GM12878 (cell line): Measurements from ENCODE around the gene PCCB. TPM values are rescaled to one million over a fixed set of nuclear protein-coding genes. Genes with fewer than 3 reads are reported as not detected.
A peak's percentile ranks its signal among the peaks of the same experiment; 100 is the strongest.

Experiments
- ATAC-seq: fragments of 200-7000 bp; cut with Tn5 transposase; 3 replicates; pipeline ENCODE4 v1.9.1; 2020; ENCODE audit warnings: mild to moderate bottlenecking, moderate library complexity
- Bru-seq: library from RNA; stranded (reverse); fragments of 400-500 nt; gene quantifications from one replicate; lab custom pipeline; 2021; lab: Mats Ljungman, UMichigan
- BruChase-seq, 2 experiments: library from RNA; stranded (reverse); fragments of 400-500 nt; gene quantifications; one replicate each; lab custom pipeline; 2021; lab: Mats Ljungman, UMichigan
- BruUV-seq: library from RNA; stranded (reverse); fragments of 400-500 nt; replicated peaks from 2 replicates; lab custom pipeline; 2021; lab: Mats Ljungman, UMichigan
- CTCF ChIA-PET: fragments of 300-600 bp; sonication (Branson Sonifier 250); formaldehyde crosslinking; extraction: SDS; loops from one replicate; lab custom pipeline; 2021; ENCODE audit warnings: inconsistent platforms; lab: Yijun Ruan, JAX
- POLR2A ChIA-PET: fragments of 350-600 bp; formaldehyde crosslinking; extraction: SDS; loops from one replicate; lab custom pipeline; 2021; ENCODE audit warnings: inconsistent platforms; lab: Charles Lee
- RAD21 ChIA-PET: fragments of 300-600 bp; sonication (Branson Sonifier 250); formaldehyde crosslinking; loops from one replicate; lab custom pipeline; 2023; ENCODE audit warnings: antibody characterized with exemption; ENCODE audit not compliant: unreplicated experiment; lab: Charles Lee
- SMC1A ChIA-PET: fragments of 300-600 bp; sonication (Branson Sonifier 250); formaldehyde crosslinking; loops from one replicate; lab custom pipeline; 2023; ENCODE audit not compliant: unreplicated experiment, uncharacterized antibody; lab: Charles Lee
- DNase-seq: peaks from one replicate; pipeline ENCODE4 v3.0.0-alpha.2; 2011; ENCODE audit warnings: low read depth, low spot score
- FAIRE-seq: peaks from 3 replicates; lab custom pipeline; 2011; peaks lifted over from hg19 to GRCh38; lab: Jason Lieb, UNC
- H2AFZ ChIP-seq: 2 replicates; pipeline ENCODE4 v1.6.0; 2011; ENCODE audit warnings: low read depth, low read length, control low read depth; ENCODE audit not compliant: control insufficient read depth
- H3K27ac ChIP-seq: 2 replicates; pipeline ENCODE4 v1.5.1; 2011; ENCODE audit warnings: control low read depth; ENCODE audit not compliant: control insufficient read depth, insufficient read depth
- H3K27me3 ChIP-seq, 2 experiments: replicated peaks in 1 of 2; 2 replicates each; pipeline versions ENCODE4 v1.6.0 to v1.6.1; 2011; ENCODE audit warnings: low read length in 1 of 2; ENCODE audit not compliant: control insufficient read depth in 2 of 2, insufficient read depth in 2 of 2
- H3K36me3 ChIP-seq, 2 experiments: 2 replicates each; pipeline ENCODE4 v1.5.1; 2011; ENCODE audit warnings: low read length in 1 of 2; ENCODE audit not compliant: control insufficient read depth in 2 of 2, insufficient read depth in 2 of 2
- H3K4me1 ChIP-seq: 2 replicates; pipeline ENCODE4 v1.6.1; 2011; ENCODE audit warnings: mild to moderate bottlenecking, low read length, moderate library complexity, mixed read lengths; ENCODE audit not compliant: control insufficient read depth, insufficient read depth
- H3K4me2 ChIP-seq: 2 replicates; pipeline ENCODE4 v1.6.0; 2011; ENCODE audit warnings: control low read depth; ENCODE audit not compliant: control insufficient read depth, insufficient read depth
- H3K4me3 ChIP-seq: fragments of 200-600 bp; sonication (generic); 2 replicates; pipeline ENCODE4 v1.5.1; 2016
- H3K79me2 ChIP-seq: 2 replicates; pipeline ENCODE4 v1.6.0; 2011; ENCODE audit warnings: low read length; ENCODE audit not compliant: control insufficient read depth, insufficient read depth
- H3K9ac ChIP-seq: 2 replicates; pipeline ENCODE4 v1.8.0; 2011; ENCODE audit warnings: low read length, control low read depth, mixed read lengths; ENCODE audit not compliant: control insufficient read depth, insufficient read depth
- H3K9me3 ChIP-seq: replicated peaks from 3 replicates; pipeline ENCODE4 v1.5.1; 2011; ENCODE audit warnings: mild to moderate bottlenecking, low read length; ENCODE audit not compliant: control insufficient read depth, insufficient read depth
- H4K20me1 ChIP-seq: 2 replicates; pipeline ENCODE4 v1.6.0; 2011; ENCODE audit not compliant: control insufficient read depth, insufficient read depth
- BCL3 ChIP-seq: IDR thresholded peaks from 2 replicates; pipeline ENCODE4 v1.6.1; 2011; ENCODE audit warnings: borderline replicate concordance, low read depth, mild to moderate bottlenecking, moderate library complexity, low read length; ENCODE audit not compliant: insufficient read depth, poor library complexity, severe bottlenecking
- CHD4 ChIP-seq: fragments of 200-600 bp; sonication (generic); IDR thresholded peaks from 2 replicates; pipeline ENCODE4 v1.6.1; 2016; ENCODE audit warnings: mild to moderate bottlenecking
- CREM ChIP-seq: IDR thresholded peaks from 2 replicates; pipeline ENCODE4 v1.6.1; 2014; ENCODE audit warnings: antibody characterized with exemption, low read depth
- E4F1 ChIP-seq: fragments of 450-650 bp; IDR thresholded peaks from 2 replicates; pipeline ENCODE4 v1.6.1; 2018; ENCODE audit warnings: borderline replicate concordance, mild to moderate bottlenecking; ENCODE audit not compliant: partially characterized antibody
- NFXL1 ChIP-seq: fragments of 450-650 bp; IDR thresholded peaks from 2 replicates; pipeline ENCODE4 v1.6.1; 2017; ENCODE audit warnings: antibody characterized with exemption, mild to moderate bottlenecking, borderline replicate concordance
- RFX5 ChIP-seq: IDR thresholded peaks from 2 replicates; pipeline ENCODE4 v1.6.1; 2011; ENCODE audit warnings: low read depth, low read length, improper control_type of control experiment
- SMAD1 ChIP-seq: fragments of 450-650 bp; IDR thresholded peaks from 2 replicates; pipeline ENCODE4 v1.6.1; 2018; ENCODE audit warnings: mild to moderate bottlenecking, low read depth; ENCODE audit not compliant: partially characterized antibody
- USF1 ChIP-seq: IDR thresholded peaks from 2 replicates; pipeline ENCODE4 v1.6.1; 2011; ENCODE audit warnings: borderline replicate concordance, low read depth, mild to moderate bottlenecking, moderate library complexity, mixed read lengths, low read length; ENCODE audit not compliant: insufficient read depth; ENCODE audit errors: extremely low read length
- ZNF217 ChIP-seq: fragments of 450-650 bp; IDR thresholded peaks from 2 replicates; pipeline ENCODE4 v1.6.1; 2017; ENCODE audit warnings: antibody characterized with exemption, mild to moderate bottlenecking
- ZNF384 ChIP-seq: IDR thresholded peaks from 2 replicates; pipeline ENCODE4 v1.6.1; 2012; ENCODE audit warnings: low read depth, mild to moderate bottlenecking, low read length, improper control_type of control experiment, borderline replicate concordance
- ZZZ3 ChIP-seq: IDR thresholded peaks from 2 replicates; pipeline ENCODE4 v1.6.1; 2011; ENCODE audit warnings: low read depth; ENCODE audit not compliant: control insufficient read depth, insufficient read length
- WGBS: methylation state at CpG from one replicate; pipeline ENCODE4 v1.1.6; 2016; ENCODE audit warnings: low lambda C conversion rate; ENCODE audit not compliant: insufficient replicate concordance, insufficient coverage; ENCODE audit errors: missing lambda C conversion rate; 5-methylcytosine and 5-hydroxymethylcytosine counted together
- in situ Hi-C: fragments of 300-500 bp; cut with MboI; formaldehyde crosslinking; loops from 9 replicates; pipeline ENCODE4 v1.14.3; 2018; ENCODE audit warnings: mixed read lengths
- intact Hi-C: fragments of 100-400 bp; cut with micrococcal nuclease; formaldehyde crosslinking; loops from one replicate; pipeline ENCODE4 v1.14.2; 2022; ENCODE audit not compliant: unreplicated experiment
- long read RNA-seq, 2 experiments: library from polyadenylated mRNA; unstranded; transcript quantifications; one replicate each; pipeline ENCODE4 v2.0.0, GENCODE V29; 2019 to 2020
- polyA minus RNA-seq, 3 experiments: library from RNA; depleted of rRNA, polyadenylated mRNA; stranded (reverse); fragments of >200 nt; gene quantifications; 2 replicates each; pipeline ENCODE4 v1.2.3, GENCODE V29; 2011
- polyA plus RNA-seq, 11 experiments: library from polyadenylated mRNA; depleted of rRNA in 4 of 11; unstranded in 6 of 11; stranded (reverse) in 5 of 11; fragments of >200 nt; fragmentation: Nextera tagmentation in 4 of 11; fragmentation: Illumina TruSeq in 1 of 11; extraction: Ambion mirVana in 4 of 11; extraction: Trizol in 1 of 11; gene quantifications; 1 replicate in 1 of 11; 2 replicates in 10 of 11; pipeline versions ENCODE4 v1.2.1 to v1.2.3, GENCODE V29; 2011 to 2016; ENCODE audit warnings: inconsistent platforms in 2 of 11, missing spikeins in 2 of 11, low read depth in 1 of 11
- total RNA-seq, 4 experiments: library from RNA; depleted of rRNA in 3 of 4; stranded (reverse); fragments of >200 nt in 3 of 4; fragmentation: Illumina TruSeq in 1 of 4; extraction: Trizol in 1 of 4; gene quantifications; 2 replicates each; pipeline versions ENCODE4 v1.2.1 to v1.2.3, GENCODE V29; 2013 to 2021

The PCCB gene
- total RNA-seq (2013; cell fraction: nucleolus; rRNA removed): 23.3 and 25.1 TPM in 2 replicates
- total RNA-seq (2014; rRNA removed) (87.7 and 91.5 TPM in 2 replicates), total RNA-seq (2014; rRNA removed; fragmentation: Illumina TruSeq; extraction: Trizol) (82.0 and 86.0 TPM in 2 replicates), total RNA-seq (2021) (71.6 and 80.4 TPM in 2 replicates), polyA plus RNA-seq (2011; rRNA removed) (133 and 148 TPM in 2 replicates), polyA plus RNA-seq (2014; fragmentation: Illumina TruSeq; extraction: Trizol) (91.7 and 101 TPM in 2 replicates), polyA plus RNA-seq (2014; fragmentation: Nextera tagmentation; extraction: Ambion mirVana) (10 to 100 TPM; 67.2 to 73.3 TPM), polyA plus RNA-seq (2014; rRNA removed) (76.2 and 81.9 TPM in 2 replicates), polyA plus RNA-seq (2016; fragmentation: Nextera tagmentation; extraction: Ambion mirVana) (100 to 1,000 TPM; 100 to 112 TPM), polyA minus RNA-seq (2011; rRNA and poly(A)+ RNA removed) (107 and 123 TPM in 2 replicates), Bru-seq, nascent RNA (percentile 63 among the genes with signal in this experiment), BruChase-seq, experiment 1, labeled RNA remaining after a 6-hour chase (percentile 65 among the genes with signal in this experiment), BruChase-seq, experiment 2, labeled RNA remaining after a 2-hour chase (percentile 58 among the genes with signal in this experiment)
- polyA plus RNA-seq (2011; ENCODE audit: low read depth): 33.6 TPM
- 122 and 132 TPM in 2 replicates for polyA plus RNA-seq (2011; cell fraction: cytosol; rRNA removed)
- 66.4 and 74.8 TPM in 2 replicates for polyA plus RNA-seq (2011; cell fraction: nucleus; rRNA removed)
- 40.5 and 54.1 TPM in 2 replicates for polyA plus RNA-seq (2012)
- polyA minus RNA-seq (2011; cell fraction: cytosol; rRNA and poly(A)+ RNA removed): 30.1 and 33.9 TPM in 2 replicates
- 12.2 and 21.9 TPM in 2 replicates for polyA minus RNA-seq (2011; cell fraction: nucleus; rRNA and poly(A)+ RNA removed)
- long read RNA-seq, experiment 1, transcript PCCB-201 (15 exons, 1,833 nt): major isoform, 108 of 118 reads
- long read RNA-seq, experiment 1, partial matches to known transcripts: 2 of 118 reads
- long read RNA-seq, experiment 1, other reads (novel, unspliced or antisense): 5 of 118 reads
- long read RNA-seq, experiment 2, full-length matches to known transcripts: 680 of 735 reads
- long read RNA-seq, experiment 2, partial matches to known transcripts: 23 of 735 reads
- long read RNA-seq, experiment 2, other reads (novel, unspliced or antisense): 32 of 735 reads

GRCh38 chr3:136250059-136250902 is at the start of gene PCCB:
Gene PCCB, plus strand, starts transcription at chr3:136250340. Its CDS starts 36 bp downstream, at chr3:136250376.
- peak within 1 kb of the TSS; percentile 58 for H3K9ac ChIP-seq
- intact Hi-C loops: loop anchor here (1.0 to 2.0 kb wide), 2 partner anchors 54 to 175 kb away; partner anchors contain the start of gene MSL2
- H3K4me2 ChIP-seq: peak within 1 kb of the TSS; percentile 93
- ChIA-PET RAD21 (interaction anchor here (0.6 to 3.5 kb wide), 11 partner anchors 53 to 764 kb away, joined by 3 to 23 read pairs (median 5); partner anchors contain the start of genes MSL2 and STAG1), POLR2A (interaction anchor here (0.7 to 2.9 kb wide), 5 partner anchors 54 to 502 kb away, joined by 3 to 15 read pairs (median 6); partner anchors contain the start of genes MSL2 and STAG1), CTCF (interaction anchor here (0.6 to 7.2 kb wide), 14 partner anchors 9 to 764 kb away, joined by 3 to 43 read pairs (median 6); partner anchors contain the start of genes MSL2 and STAG1), SMC1A (interaction anchor here (1.0 to 3.8 kb wide), 12 partner anchors 10 to 764 kb away, joined by 3 to 24 read pairs (median 6); partner anchors contain the start of genes MSL2 and STAG1)
- no peaks in the 10 kb centered on the region for H4K20me1 ChIP-seq
- WGBS: under 1% methylated on average over 64 of the region's 64 CpGs
- BruUV-seq: no TSS peak
- ATAC-seq (peak; percentile 99), DNase-seq (peak; percentile 76), FAIRE-seq (peak; percentile 54)
- peak within 1 kb of the TSS; percentile 66 for H3K4me3 ChIP-seq
- H3K27ac ChIP-seq: peak within 1 kb of the TSS; percentile 71
- in situ Hi-C loops: no loop called here
- no peaks in the 10 kb centered on the region for H3K27me3 ChIP-seq
- no peaks in the 10 kb centered on the region for H3K9me3 ChIP-seq
- no peaks in the 10 kb centered on the region; a peak in 1 of 4 replicates for H3K36me3 ChIP-seq
- H2AFZ ChIP-seq: peak within 1 kb of the TSS; percentile 91
- peaks cover 15% of the 10 kb centered on the region for H3K4me1 ChIP-seq
- H3K79me2 ChIP-seq: peaks cover 15% of the 10 kb centered on the region
- TF ChIP-seq RFX5: peak; percentile 4; the same call in 1 of the 2 replicates
- peak; percentile 88 for TF ChIP-seq ZNF217
- TF ChIP-seq CREM: peak; percentile 52; the same call in 1 of the 2 replicates
- TF ChIP-seq NFXL1: no peak
- no peak for TF ChIP-seq BCL3
- TF ChIP-seq ZNF384: no peak
- no peak for TF ChIP-seq CHD4
- TF ChIP-seq E4F1: no peak
- TF ChIP-seq SMAD1: peak; percentile 23
- no peak for TF ChIP-seq USF1
- no peak for TF ChIP-seq ZZZ3
